Measurements from ENCODE around the gene MACROD2.

GRCh38 chr20:15336536-15336935, 1341.2 kb downstream of the MACROD2 start:
- TF ChIP-seq POLR2A (IDR thresholded peaks at IDR 0.05), result no peak
- no peak for TF ChIP-seq CTCF (IDR thresholded peaks at IDR 0.05)
